CD4-positive, alpha-beta T cell treated with Interleukin-10 for 1 hour (primary cell): Measurements from ENCODE around the gene RBFOX2.

Source experiments
- DNase-seq: peaks from one replicate; pipeline ENCODE4 v3.0.0-alpha.2; 2020

RBFOX2 gene

DNA sequence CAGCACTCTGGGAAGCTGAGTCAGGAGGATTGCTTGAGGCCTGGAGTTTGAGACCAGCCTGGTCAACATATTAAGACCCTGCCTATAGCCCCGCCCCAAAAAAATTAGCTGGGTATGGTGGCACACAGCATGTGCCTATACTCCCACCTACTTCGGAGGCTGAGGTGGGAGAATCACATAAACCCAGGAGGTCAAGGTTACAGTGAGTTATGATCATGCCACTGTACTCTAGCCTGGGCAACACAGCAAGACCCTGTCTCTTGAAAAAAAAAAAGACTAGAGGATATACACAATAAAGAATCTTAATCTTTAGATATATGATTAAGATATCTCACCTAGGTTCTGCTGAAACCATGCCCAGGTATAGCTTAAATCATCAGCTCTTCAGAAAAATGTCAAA is 174.3 kb downstream of the RBFOX2 start:
- no peak for DNase-seq

DNA sequence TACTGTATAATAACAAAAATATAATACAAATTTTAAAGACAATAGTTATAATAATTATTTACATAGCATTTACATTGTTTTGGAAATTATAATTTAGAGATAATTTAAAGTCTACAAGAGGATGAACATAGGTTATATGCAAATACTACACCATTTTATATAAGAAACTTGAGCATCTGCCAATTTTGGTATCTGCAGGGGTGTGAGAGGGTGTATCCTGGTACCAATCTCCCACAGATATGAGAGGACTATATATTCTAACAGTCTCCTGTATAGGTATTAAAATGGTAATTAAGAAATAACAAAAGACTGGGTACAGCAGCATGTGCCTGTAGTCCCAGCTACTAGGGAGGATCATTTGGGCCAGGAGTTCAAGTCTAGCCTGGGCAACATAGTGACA is 176.5 kb downstream of the RBFOX2 start:
- DNase-seq, result no peak

DNA sequence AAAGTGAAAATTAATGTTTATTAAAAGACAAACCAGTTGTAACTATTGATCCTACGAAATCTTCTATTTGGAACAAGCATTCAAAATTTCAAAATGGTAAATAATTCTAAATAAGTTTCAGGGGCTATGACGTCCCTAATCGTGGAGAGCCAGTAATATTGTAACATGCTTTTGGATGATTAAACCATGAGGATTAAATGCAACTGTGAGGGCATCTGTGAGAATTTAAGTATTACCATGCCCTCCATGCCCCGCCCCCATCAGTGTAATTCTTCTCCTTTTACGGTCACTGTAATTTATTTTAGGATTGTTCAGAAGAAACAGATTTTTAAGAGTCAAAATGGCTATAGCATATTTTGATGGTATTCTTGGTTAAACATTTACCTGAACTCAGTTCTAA is 177.8 kb downstream of the RBFOX2 start:
- no peak for DNase-seq

DNA sequence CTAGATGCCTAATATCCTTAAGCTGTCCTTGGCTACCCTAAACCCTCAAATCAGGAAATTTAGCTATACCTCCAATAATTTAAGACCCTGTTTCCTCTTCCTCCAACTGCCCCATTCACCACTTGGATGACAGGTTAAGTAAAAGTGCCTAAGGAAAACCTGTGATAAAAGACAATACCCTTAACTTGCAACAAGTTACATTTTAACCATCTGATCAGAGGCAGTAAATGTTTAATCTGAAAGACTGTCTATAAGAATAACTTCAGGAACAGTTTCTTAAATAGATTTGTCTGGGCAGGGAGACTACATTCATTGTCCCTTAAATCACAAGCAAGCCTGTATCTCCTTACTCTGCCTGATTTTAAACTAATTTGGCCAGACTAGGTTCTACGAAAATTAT is 181.8 kb downstream of the RBFOX2 start:
- DNase-seq, result no peak

DNA sequence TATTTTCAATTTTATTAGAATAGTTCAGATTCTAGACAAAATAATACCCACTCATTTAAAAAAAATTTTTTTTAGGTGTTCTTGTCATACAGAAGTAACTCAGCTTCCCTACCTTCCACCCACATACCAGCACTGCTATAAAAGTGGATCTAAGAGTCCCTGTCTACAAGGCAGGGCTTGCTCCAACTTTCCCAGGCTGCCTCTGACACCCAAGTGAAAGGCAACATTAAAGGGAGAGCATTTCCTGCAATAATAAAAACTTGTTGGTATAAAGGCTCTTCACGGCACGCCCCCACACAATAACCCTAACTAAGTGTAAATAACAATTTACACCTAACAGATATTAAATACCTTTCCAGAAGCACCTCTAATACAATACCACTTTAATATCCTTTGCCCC is 183.7 kb downstream of the RBFOX2 start:
- DNase-seq, result no peak

DNA sequence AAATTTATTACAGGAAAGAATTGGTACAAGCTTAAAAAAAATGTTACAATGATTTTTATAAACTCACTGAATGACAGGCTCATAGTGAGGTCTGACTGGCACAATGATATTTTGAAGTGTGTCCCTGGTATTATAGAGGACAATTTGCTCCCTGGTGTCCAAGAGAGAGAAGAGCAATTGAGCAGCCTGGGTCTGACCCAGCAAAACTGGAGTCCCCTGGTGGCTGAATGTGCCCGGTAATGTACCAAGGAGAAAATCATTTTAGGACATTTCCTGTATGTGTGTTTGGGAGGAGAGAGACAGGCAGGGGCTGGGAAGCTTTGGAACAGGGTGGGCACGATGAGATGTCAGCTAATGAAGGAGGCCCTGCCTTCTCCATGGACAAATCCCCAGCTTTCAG is 185.7 kb downstream of the RBFOX2 start:
- no peak for DNase-seq

DNA sequence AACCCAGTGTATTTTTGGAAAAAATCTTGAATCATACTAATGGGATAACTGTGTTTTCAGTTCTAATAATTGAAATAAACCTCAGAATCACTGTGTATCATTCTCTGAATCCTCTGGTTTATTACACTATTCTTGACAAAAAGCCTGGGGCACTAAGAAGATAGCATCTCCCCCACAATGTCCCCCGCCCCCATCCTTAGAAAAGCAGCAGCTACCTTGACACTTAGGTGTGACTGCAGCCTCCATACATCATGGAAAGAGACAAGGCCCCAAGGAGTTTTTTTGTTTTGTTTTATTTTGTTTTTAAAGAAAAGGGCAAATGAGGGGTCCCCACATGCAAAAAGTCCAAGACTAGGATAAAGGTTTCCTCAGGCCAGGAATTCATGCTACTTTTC is 186.1 kb downstream of the RBFOX2 start:
- no peak for DNase-seq

DNA sequence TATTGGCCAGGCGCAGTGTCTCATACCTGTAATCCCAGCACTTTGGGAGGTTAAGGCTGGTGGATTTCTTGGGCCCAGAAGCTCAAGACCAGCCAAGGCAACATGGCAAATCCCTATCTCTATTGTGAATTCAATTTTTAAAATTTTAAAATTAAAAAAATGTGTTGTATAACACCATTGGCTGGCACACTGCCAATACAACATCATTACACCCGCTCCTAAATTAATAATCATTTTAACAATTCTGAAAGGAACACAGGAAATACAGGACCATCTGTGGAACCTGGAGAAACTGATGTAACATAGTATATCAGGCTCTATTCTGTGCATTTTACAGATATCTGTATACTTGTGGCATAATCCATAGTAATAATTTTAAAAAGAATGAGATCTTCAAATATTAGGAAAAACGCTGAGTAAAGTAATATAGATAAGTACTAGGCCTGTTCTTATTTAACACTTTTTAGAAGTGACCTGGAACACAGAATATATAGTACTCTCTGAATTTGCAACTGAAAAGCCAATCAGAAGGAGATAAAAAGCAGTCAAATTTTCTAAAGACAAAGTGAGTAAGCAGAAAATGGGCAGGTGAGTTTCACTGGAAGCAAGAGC is 186.6 kb downstream of the RBFOX2 start:
- DNase-seq, result no peak

DNA sequence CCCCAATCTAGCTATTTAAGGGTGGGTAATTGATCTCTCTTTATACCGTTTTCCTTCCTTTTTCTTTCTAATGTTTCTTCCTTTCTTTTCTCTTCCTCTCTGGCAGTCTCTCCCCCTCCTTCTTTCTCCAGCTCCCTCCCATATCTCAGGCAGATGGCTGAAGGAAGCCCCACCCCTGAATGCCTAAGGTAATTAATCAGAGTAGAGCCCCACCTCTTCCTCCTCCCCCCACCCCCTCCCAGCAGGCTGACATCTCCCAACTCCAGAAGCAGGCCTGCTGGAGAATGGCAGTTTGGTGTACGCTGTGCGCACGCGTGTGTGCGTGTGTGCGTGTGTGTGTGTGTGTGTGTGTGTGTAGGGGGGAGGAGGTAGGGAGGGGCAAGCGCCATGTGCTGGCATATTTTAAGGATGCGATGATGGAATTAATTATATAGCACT is 188.3 kb downstream of the RBFOX2 start:
- DNase-seq, result no peak

DNA sequence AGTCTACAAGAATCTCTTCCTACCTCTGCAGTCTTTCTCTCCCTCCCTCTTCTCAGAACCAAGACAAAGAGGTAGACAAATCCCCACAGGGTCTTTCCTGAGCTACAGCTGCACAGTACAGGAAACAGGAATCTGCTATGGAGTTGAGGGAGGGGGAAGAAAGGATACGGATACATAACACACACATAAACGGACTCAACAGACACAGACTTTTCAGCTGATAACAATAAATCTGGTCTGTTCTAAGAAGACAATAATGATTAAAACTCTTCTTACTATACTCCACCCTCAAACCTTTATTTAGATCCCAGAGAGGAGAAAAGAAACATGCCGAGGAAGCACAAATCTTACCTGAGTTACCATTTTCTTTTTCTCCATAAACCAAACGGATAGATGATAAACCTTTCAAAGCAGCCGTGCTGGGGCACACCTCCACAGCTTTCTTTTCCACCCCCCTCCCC is 188.8 kb downstream of the RBFOX2 start:
- no peak for DNase-seq

DNA sequence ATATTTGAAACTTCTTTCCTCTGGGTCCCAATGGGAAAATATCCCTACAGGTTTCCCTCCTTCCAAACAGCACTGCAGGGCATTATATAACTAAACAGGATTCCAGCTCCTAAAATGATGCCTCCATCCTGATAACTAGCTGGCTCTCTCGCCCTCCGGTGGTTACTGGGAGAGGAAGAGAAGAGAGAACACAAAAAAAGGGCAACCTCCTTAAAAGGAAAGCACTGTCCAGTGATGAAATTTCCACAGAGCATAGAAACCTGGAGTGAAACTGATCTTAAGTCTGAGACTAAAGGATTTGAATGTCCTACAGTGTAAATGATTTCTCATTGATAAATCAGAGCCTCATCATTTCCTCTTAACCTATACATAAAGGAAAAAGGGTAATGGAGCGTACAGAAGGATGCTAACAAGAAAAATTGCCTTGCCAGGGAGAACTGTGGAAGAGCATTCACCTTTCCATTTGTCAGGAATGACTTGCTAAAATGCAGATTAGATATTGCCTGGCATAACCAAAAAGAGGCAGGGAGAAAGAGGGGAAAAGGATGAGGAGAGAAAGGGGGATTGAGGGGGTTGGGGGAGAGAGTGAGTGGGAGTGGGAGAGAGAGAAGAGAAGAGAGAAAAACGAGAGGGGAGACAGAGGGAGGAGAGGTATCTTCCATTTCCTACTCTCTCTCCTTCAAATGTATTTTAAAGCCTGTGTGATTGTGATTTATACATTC is 189.6 kb downstream of the RBFOX2 start:
- no peak for DNase-seq

DNA sequence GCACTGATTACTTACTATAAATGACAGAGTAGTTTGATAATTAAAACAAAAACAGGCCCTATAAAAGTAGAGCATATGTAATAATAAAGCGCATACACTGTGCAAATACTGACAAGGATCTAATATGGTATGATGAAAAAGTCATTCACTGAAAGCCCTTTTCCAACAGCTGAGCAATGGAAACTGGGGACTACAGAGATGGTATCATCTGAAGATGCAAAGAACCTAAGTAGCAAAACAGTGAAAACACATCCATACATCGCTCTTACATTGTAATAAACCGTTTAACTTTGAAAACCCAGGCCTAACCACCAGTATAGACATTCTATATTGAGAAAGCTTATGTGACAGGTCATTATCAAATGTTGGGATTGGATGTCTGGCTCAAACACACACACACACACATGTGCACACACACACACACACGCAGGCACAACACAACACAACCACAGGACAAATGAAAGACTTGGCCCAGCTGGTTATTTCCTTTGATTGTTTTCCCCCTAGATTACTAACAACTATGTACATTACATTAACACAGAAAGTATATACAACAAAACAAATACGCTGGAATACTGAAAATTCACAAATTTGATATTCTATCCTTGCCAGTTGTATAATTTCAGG is 191.4 kb downstream of the RBFOX2 start:
- DNase-seq, result no peak

DNA sequence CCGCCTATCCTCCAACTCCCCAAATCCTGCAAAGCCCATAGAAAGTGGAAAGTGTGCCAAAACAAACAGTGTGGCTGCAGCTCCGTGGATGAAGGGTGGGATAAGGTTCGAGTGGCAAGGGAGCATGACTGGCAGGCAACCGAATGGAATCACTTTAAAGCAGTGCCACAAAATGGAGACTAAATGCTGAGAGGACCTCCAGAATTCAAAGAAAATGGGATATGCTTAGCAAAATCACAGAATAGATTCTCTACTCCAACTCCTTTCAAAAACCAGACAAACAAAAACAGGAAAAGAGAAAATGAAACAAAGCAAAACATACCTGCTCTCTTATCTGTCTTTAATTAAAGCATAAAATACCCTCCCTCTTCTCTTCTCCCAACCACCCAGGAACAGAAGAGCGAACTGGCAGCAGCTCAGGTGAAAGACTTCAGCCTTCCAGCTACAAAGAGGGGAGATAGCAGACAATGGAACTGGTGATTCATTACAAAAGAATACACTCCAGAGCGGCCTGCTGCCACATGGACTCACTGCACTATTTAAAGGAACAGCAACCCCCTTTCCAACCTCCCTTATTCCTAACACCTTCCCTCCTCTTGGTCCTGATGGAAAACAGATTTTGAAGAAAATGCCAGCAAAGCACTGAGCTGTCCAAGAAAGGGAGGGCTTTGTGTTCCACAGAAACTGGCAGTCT is 192.5 kb downstream of the RBFOX2 start:
- no peak for DNase-seq

DNA sequence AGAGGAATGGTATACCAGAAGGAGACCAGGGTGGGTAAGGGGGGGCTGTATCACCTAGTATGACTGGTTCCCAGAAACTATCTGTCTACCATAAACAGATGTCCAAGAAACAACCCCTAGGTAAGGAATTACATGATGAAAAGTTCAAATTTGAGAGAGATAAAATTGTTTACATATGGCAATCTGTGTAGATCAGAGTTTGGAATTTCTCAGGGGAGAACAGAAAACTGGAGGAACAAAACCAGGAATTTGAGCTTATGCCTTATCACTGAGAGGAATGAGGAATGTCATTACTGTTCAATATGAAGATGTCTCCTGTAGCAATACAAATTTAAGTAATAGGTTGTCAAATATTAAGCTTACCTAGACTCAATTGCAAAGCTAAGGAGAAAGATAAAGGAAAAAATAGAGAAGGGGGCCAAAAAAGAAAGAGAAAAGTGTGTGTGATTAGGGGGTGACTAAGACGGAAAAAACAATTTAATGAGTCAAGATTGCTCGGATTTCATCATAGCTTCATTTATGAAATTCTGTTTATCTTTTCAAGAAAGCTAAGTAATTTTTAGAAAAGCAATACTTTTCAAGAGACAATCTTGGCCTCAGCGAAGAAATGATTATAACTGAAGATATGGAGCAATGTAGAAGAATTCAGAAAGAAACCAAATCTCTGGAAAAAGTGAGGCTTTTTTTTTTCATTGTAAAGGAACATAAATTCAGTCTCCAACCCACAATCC is 193.2 kb downstream of the RBFOX2 start:
- DNase-seq, result no peak

DNA sequence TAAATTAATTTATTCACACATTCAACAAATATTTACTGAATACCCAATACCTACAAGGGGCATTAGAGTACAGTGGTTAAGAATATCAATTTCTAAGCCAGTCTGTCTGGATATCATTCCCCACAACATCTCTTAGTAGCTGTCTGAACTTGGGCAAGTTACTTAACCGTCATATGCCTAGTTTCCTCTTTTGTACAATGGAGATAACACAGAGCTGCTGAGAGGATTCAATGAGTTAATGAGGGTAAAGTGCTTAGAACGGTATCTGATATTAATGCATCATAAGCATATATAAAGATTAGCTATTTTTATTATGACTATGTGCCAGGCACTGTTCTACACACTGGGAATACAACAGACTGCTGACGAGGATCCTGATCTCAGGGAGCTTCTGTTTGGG is 194.6 kb downstream of the RBFOX2 start:
- DNase-seq, result no peak

DNA sequence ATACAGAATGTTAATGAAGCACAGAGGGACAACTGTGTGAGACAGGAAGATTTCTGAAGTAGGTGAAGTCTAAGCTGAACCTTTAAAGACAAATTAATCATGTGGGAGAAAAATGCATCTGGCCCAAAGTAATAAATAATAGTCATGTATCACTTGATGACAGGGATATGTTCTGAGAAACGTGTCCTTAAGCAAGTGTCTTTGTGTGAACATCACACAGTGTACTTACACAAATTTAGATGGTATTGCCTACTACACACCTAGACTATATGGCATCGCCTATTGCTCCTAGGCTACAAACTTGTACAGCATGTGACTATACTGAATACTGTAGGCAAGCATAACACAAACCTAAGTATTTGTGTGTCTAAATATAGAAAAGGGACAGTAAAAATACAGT is 198.3 kb downstream of the RBFOX2 start:
- DNase-seq, result no peak

DNA sequence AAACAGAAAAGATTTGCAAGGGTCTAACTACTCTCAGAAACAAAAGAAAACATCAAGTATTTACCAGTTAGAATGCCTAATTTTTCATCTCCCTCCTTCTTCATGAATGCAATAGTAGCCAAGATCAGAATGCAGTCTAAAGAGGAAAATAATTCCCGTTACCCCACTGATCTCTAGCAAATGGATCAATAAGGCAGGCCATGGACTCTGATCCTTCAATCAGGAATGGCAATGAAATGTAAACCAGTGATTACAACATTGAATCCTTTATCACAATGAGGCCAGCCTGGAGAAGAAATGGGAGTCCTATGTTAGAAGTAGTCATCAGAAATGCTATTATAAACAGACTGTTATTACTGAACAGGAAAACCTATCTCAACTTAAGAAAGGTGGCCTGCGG is 204.4 kb downstream of the RBFOX2 start:
- no peak for DNase-seq

DNA sequence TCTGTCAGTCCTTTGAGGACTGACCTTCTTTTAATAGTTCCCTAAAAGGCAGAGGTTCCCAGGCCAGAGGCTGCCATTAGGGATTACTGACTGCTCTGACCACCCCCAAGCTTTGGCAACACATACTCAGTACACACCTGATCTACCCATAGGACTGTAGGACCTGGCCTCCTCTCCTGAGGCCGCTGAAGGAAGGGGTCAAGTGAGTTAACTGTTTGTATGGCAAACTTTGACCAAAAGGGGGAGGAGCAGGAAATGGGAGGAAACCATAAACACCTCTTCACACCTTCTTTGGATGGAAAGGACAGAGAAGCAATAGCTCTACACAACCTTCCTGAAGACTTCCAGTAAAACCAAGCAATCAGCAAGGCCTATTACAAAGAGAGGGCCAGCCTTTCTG is 207.0 kb downstream of the RBFOX2 start:
- no peak for DNase-seq

DNA sequence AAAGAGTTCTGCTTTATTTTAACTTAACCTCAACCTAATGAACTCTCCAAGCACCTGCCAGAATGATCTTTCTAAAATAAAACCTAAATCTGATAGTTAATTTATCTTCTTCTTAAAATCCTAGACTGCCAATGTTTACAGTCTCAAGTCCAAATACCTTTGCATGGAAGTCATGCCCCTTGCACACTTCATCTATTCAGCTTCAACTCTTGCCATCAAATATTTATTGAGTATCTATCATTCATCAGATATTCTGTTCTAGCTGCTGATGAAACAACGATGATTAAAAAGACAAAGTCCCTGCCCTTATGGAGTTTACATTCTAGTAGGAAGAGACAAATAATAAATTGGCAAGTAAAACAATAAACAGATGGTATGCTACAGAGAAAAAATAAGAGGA is 209.2 kb downstream of the RBFOX2 start:
- DNase-seq, result no peak

DNA sequence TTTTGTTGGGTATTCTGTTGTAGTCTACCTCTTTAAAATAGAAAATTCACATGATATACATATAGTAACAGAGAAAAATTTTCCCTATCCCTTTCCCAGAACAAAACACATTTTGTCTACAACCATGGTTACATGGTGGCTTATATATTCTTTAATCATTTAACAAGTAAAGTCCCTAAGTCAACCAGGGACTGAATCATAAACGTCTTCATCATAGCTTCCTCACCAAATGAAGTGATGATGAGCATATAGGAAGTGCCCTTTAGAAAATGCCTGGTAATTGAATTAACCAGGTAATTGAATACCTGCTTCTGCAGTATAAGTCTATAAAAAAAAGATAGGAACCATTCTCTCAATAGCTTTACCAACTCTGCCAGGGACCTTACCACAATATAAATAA is 209.7 kb downstream of the RBFOX2 start:
- DNase-seq, result no peak

DNA sequence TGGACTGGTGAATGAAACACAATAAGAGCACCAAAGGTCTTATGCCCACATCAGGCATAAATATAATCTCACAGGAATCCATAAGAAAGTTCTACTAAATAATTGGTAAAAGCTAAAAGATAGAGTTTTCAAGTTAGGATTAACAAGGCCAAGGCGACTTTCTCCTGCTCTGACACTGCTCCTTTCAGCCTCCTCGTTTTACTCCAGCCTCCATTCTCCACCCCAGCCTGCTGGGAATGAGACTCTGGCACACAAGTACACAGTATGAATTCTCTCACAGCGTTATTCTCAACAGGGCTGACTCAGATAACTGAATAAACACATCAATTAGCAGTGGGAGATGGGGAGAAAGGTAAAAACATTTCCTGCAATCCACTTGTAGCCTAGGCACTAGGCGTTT is 216.0 kb downstream of the RBFOX2 start:
- no peak for DNase-seq

DNA sequence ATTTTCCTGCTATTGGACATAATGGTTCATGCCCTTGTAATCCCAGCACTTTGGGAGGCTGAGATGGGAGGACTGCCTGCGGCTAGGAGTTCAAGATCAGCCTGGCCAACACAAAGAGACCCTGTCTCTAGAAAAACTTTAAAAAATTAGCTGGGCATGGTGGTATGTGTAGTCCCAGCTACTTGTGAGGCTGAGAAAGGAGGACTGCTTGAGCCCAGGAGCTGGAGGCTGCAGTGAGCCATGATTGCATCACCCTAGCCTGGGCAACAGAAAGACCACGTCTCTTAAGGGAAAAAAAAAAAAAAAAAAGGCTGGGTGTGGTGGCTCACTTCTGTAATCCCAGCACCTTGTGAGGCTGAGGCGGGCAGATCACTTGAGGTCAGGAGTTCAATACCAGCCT is 217.0 kb downstream of the RBFOX2 start:
- no peak for DNase-seq

DNA sequence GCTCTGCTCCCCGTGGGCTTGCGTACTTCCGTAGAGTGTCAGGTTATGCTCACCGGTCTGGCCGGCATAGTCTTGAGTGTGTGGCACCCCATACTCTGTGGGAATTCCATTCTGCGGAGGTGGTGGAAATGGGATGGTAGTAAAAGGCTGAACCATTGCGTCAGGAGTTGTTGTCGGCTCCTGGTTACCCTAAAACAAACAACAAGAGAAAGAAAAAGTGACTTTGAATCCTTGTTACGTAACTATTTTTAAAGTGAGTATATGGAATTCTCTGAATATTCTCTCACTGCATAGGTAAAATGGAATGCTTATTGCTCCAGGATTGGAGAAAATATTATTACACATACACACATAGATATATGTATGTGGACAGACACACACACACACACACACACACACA is 218.8 kb downstream of the RBFOX2 start:
- DNase-seq, result no peak
